ENCODE data around the gene GPR150.

Gene GPR150

GRCh38 chr5:95620030-95620869 is at the start of gene GPR150:
TSS of gene GPR150 (plus strand) at chr5:95620087. CDS start at chr5:95620276, 189 bp downstream.
- peak in 1 of 2 donors; percentile 17 for DNase-seq (ENCODE audit: low read depth in 2 of 2, low spot score in 1 of 2)

GRCh38 chr5:95572016-95572415 is 47.9 kb upstream of the GPR150 start:
- DNase-seq (ENCODE audit: low read depth in 2 of 2, low spot score in 1 of 2), result no peak

GRCh38 chr5:95581576-95581975 is 38.3 kb upstream of the GPR150 start:
- no peak for DNase-seq (ENCODE audit: low read depth in 2 of 2, low spot score in 1 of 2)

GRCh38 chr5:95583992-95584391 is 35.9 kb upstream of the GPR150 start:
- DNase-seq (ENCODE audit: low read depth in 2 of 2, low spot score in 1 of 2), result no peak

- no peak for DNase-seq (ENCODE audit: low read depth in 2 of 2, low spot score in 1 of 2)
These were observed 29.0 kb upstream of the GPR150 start for GRCh38 chr5:95590880-95591279.

GRCh38 chr5:95591490-95591901 is 28.4 kb upstream of the GPR150 start:
- DNase-seq (ENCODE audit: low read depth in 2 of 2, low spot score in 1 of 2), result no peak

GRCh38 chr5:95595289-95595931 is 24.5 kb upstream of the GPR150 start:
- DNase-seq (ENCODE audit: low read depth in 2 of 2, low spot score in 1 of 2), result no peak

- no peak for DNase-seq (ENCODE audit: low read depth in 2 of 2, low spot score in 1 of 2)
These were observed 20.6 kb upstream of the GPR150 start for GRCh38 chr5:95599252-95599651.

- no peak for DNase-seq (ENCODE audit: low read depth in 2 of 2, low spot score in 1 of 2)
These were observed 19.3 kb upstream of the GPR150 start for GRCh38 chr5:95600557-95600956.

- no peak for DNase-seq (ENCODE audit: low read depth in 2 of 2, low spot score in 1 of 2)
These were observed 14.1 kb upstream of the GPR150 start for GRCh38 chr5:95605786-95606185.

GRCh38 chr5:95606419-95606818 is 13.5 kb upstream of the GPR150 start:
- DNase-seq (ENCODE audit: low read depth in 2 of 2, low spot score in 1 of 2), result no peak

GRCh38 chr5:95609711-95610110 is 10.2 kb upstream of the GPR150 start:
- DNase-seq (ENCODE audit: low read depth in 2 of 2, low spot score in 1 of 2), result no peak

GRCh38 chr5:95610546-95610945 is 9.3 kb upstream of the GPR150 start:
- DNase-seq (ENCODE audit: low read depth in 2 of 2, low spot score in 1 of 2), result no peak

GRCh38 chr5:95611396-95611795 is 8.5 kb upstream of the GPR150 start:
- no peak for DNase-seq (ENCODE audit: low read depth in 2 of 2, low spot score in 1 of 2)

- DNase-seq (ENCODE audit: low read depth in 2 of 2, low spot score in 1 of 2), result no peak
These were observed 6.4 kb upstream of the GPR150 start for GRCh38 chr5:95613514-95613913.

- DNase-seq (ENCODE audit: low read depth in 2 of 2, low spot score in 1 of 2), result no peak
These were observed 4.8 kb upstream of the GPR150 start for GRCh38 chr5:95615164-95615467.

GRCh38 chr5:95617057-95617456 is 2.8 kb upstream of the GPR150 start:
- no peak for DNase-seq (ENCODE audit: low read depth in 2 of 2, low spot score in 1 of 2)

GRCh38 chr5:95619096-95619495 is 791 bp upstream of the GPR150 start:
- no peak for DNase-seq (ENCODE audit: low read depth in 2 of 2, low spot score in 1 of 2)

- no peak for DNase-seq (ENCODE audit: low read depth in 2 of 2, low spot score in 1 of 2)
These were observed 315 bp upstream of the GPR150 start for GRCh38 chr5:95619514-95620029.

GRCh38 chr5:95620870-95621838 is 1.3 kb downstream of the GPR150 start:
- no peak for DNase-seq (ENCODE audit: low read depth in 2 of 2, low spot score in 1 of 2)
